Measurements from ENCODE around the gene FMN1.
"Not testable (repeated sequence)": the region's sequence is repeated elsewhere in the genome, so short reads cannot be mapped to it uniquely, and the experiment has no call there.

FMN1 gene

DNA sequence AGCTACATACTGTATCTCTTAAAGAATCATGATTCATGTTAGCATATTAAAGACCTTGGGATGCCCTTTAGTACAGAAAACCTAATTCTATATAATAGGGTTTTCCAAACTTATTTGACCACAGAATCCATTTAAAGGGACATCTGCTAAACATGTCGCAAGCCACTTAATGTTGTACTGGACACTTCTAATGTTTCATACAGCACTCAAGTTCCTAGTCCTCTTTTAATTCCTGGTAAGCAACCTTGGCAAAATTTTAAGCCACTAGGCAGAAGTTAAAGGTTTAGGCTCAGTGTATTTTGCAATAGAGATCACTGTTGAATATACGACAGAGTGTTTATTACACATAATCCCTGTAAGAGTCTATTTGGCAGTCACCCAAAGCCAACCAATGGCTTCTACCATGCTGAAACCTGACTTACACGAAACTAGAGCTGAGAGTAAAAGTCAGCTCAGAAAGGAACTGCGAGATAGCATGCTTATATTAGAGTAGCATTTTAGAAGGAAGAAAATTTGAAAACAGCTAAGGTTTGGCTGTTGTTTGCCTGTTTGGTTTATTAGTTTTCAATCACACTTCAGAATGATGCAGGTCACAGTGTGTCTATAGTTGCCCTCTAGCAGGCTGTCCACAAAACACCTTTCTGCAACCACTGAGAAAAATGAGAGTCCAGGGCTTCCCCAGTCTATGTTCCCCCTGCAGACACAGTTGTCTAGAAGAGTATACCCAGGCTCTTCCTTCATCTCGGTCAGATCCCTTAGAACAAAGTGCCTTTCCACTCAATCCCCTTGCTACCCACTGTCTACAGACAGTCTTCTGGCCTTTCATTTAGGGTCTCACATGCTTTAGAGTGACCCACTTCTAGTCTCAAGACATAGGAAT, 104.4 kb downstream of the FMN1 start:
- DNase-seq (ENCODE audit: low read depth) = peak; percentile 35

DNA sequence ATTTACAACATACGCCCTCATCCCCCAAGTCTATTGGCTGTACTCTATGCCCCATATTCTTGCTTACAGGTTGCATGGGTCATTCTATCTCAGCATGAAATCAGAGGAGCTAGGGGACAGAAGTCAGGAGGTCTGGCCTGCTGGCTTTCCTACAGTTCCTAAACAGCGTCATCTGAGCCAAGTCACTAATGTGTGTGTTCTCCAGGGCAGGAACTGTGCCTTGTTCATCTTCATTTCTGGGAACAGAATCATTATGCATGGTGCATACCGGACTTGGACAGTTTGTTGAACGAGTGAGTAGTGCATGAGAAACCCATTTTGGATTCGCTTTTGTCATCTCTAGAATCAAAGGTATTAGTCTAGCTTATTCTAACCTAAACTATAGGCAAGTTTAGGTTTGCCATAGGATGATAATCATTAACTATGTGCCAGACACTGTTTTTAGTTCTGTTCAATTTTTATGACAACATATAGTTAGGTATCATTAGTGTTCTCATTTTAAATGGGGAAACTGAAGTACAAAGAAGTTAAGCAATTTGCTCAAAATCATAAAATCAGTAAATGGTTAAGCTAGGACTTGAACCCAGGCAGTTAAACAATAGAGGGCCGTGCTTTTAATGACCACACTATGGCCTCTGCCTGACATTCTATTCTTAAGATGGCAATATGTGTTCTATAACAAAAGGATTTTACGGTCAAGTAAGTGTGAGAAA, 105.2 kb downstream of the FMN1 start:
- no peak for DNase-seq (ENCODE audit: low read depth)

DNA sequence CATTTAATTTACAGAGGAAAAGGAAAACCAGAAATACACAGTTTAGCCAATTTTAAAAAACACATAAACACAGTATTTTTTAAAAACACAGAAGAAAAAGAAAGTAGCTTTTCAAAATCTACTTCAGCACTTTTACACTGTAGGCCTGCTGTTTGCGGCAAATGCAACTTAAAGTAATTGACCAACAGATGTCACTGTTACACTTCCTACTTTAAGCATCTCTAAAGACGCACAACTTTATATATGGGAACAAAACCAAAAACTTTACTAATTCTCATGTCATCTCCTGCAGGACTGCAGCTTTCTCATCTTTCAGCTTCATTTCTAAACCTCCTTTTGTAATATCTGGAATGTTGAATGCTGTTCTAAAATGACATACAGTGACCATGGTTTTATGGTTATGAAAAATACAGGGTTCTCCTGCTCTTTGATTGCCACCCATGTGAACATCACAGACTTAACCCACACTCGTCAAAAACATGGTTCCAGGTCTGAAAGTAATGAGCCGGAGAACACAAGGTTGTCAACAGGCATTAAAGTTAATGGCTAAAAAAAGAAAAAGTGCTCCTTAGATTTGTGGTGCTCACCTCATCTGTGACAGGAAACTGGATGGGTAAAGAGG, 107.9 kb downstream of the FMN1 start:
- peak; percentile 34 for DNase-seq (ENCODE audit: low read depth)

DNA sequence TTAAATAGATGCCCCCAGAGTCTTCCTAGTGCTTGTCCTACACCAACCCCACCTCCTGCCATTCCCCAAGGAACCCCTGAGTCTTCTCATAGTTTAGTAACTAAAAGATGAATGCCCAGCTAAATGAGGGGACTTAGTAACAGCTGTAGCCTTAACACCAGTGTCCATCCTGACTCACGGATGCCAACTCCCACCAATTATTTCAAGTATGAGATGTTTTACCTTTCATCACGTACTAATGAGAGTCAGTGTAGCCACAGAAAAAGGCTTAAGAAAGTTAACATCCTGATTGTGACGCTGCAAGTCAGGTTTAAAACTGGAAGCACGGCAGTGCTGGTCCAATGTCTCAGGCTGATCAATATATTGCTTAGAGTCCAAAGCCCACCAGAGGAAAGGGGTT, 109.9 kb downstream of the FMN1 start:
- DNase-seq (ENCODE audit: low read depth) = no peak

DNA sequence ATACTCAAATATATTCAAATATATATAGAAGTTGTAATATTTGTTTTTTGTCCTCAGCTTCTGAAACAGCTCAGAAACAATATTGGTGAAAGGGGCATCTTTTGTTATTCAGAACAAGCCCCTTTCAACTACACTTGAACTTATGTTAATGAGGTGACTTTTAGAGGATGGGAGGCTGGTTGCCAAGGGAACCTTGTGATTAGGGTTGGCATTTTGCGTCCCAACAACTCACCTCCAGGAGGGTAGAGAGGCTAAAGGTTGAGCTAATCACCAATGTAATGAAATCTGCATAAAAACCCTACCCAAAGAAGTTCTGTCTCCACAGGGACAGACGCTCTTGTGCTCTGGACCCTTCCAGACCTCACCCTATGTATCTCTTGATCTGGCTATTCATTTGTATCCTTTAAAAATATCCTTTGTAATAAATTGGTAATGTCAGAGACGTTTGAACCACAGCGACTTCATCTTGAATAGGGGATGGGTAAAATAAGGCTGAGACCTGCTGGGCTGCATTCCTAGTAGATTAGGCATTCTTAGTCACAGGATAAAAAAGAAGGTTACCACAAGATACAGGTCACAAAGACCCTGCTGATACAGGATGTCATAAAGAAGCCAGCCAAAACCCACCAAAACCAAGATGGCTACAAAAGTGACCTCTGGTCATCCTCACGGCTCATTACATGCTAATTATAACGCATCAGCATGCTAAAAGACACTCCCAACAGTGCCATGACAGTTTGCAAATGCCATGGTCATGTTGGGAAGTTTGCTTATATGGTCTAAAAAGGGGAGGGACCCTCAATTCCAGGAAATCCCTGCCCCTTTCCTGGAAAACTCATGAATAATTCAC, 111.1 kb downstream of the FMN1 start:
- no peak for DNase-seq (ENCODE audit: low read depth)

DNA sequence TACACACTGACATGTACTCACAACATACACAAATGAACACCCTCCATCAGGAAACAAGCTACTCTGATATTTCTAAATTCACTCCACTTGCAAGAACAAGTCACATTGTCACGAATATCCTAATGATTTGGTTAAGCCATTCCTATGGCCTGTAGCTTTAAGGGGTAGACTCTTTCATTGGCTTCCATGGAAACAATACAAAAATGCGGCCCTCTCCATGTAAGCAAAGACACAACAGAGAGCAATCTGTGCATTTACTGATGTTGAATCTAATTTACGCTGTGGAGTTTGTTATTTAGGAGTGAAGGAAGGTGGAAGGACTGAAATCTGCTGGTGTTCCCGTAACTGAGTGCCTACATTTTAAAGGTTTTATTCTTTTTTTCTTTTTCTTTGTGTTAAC, 114.5 kb downstream of the FMN1 start:
- DNase-seq (ENCODE audit: low read depth) = no peak

DNA sequence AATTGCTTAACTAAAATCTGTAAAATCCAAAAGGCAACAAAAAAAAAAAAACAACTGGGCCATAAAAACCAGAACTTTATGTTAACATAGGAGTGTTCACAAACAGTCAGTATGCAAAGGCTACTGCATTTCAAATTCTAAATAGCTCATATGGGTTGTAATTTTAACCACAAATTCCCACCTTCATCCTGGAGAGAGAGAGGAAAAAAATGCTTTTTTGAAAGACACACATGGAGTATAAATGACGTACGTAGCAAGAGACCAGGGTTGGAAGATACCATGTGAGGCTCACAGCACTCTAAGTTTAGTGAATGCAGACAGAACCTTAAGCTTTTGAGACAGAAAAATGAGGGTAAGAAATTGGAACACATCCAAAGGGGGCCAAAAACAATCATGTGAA, 115.9 kb downstream of the FMN1 start:
- DNase-seq (ENCODE audit: low read depth) = no peak

DNA sequence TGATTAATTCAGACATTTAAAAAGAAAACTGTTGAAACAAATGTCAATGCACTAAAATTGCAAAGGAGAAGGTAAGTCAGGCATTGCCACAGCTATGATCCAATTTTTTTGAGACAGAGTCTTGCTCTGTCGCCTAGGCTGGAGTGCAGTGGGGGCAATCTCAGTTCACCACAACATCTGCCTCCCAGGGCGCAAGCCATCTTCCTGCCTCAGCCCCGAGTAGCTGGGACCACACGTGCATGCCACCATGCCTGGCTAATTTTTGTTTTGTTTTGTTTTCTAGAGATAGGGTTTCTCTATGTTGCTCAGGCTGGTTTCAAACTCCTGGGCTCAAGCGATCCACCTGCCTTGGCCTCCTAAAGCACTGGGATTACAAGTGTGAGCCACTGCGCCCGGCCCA, 117.6 kb downstream of the FMN1 start:
- DNase-seq (ENCODE audit: low read depth) = no peak

DNA sequence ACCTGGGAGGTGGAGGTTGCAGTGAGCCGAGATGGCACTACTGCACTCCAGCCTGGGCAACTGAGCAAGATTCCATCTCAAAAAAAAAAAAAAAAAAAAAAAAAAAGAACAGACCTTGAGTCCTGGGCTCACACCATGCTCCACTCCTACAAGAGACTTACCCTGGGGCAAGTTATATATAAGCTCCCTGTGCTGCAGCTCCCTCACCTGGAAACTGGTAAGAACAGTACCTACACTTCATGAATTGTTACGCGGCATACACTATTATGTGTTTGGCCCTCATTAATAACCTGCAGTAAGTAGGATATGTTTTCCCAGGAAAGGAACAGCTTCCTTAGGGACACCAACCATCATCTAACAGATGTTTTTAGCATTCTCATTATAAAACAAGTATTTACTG, 119.6 kb downstream of the FMN1 start:
- DNase-seq (ENCODE audit: low read depth) = no peak

DNA sequence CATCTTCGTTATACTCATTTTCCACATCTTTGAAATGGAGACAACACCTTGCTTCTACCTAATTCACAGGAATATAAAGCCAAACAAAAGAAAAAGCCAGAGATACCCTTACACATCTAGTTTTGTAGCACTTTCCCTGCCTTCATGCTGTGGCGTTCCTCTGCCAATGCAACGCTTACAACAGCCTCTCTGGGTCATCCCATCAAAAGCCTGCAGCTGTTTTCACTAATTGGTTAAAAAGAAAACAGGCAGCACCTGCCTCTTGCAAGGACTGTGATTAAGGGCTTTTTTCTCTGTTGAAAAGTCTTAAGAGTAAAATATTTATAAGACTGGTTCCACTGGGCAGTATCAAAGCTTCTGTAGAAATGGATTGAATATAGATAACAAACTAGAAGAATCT, 120.3 kb downstream of the FMN1 start:
- no peak for DNase-seq (ENCODE audit: low read depth)

DNA sequence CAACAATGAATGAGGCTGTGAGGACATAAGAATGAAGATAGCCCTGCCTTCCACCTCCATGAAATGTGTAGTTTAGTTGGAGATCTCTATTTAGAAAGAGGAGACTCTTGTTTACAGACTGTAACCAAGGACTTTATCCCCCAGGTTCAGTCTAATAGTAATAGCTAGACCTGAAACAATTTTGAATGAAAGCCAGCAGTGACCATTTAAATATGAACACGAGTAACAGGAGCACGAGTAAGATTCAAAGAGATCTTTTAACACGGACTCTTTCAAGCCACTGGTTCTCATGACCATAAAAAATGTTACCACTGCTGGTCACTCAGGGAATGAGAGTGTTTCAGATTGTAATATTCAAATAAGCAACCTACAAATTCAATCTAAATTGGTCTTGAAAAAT, 123.1 kb downstream of the FMN1 start:
- no peak for DNase-seq (ENCODE audit: low read depth)

DNA sequence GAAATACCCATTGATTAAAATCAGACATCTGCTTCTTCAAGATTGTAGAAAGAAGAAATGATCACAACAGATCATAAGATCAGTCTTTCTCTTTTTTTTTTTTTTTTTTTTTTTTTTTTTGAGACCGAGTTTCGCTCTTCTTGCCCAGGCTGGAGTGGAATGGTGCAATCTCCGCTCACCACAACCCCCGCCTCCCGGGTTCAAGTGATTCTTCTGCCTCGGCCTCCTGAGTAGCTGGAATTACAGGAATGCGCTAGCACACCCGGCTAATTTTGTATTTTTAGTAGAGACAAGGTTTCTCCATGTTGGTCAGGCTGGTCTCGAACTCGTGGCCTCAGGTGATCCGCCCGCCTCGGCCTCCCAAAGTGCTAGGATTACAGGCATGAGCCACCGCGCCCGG, 124.6 kb downstream of the FMN1 start:
- DNase-seq (ENCODE audit: low read depth) = not testable (repeated sequence)

DNA sequence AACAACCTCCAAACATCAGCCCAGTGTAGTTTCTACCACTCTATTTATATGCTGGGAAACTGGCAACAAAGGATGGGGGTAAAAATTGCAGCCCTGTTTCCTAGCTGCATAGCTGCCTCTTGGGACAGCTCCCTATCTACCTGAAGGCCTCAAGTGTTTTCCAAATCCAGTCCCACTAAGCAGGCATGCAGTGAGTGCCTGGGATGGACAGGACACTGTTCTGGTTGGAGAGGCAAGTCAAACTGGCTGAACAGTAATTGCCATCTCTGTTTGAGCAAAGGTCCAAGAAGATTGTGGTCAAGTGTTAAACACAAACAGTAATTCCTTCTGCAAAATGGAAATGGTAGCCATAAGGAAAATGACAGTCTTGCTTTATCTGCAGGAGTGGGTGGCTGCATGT, 125.4 kb downstream of the FMN1 start:
- DNase-seq (ENCODE audit: low read depth) = no peak

DNA sequence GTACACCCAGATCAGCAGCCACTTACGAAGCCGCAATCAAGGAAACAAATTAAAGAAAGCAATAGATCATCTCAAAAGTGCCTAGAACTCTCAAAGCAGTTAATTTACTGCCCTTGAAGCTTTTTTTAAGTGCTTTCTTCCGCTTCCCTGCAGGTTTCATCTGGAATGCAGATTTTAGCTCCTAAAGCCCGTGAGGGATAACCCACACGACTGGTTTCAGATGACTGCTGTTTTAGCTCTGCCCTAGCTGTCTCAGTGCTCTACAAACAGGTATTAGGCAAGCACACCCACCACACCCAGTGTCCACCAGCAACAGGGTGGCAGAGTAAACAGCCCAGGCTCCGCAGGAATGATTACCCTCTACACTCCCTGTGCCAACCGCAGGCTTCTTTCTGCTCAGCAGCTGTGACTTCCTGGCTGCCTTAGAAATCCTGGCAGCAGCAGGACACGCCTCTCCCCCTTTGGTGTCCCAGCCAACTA, 126.0 kb downstream of the FMN1 start:
- peak; percentile 15 for DNase-seq (ENCODE audit: low read depth)

DNA sequence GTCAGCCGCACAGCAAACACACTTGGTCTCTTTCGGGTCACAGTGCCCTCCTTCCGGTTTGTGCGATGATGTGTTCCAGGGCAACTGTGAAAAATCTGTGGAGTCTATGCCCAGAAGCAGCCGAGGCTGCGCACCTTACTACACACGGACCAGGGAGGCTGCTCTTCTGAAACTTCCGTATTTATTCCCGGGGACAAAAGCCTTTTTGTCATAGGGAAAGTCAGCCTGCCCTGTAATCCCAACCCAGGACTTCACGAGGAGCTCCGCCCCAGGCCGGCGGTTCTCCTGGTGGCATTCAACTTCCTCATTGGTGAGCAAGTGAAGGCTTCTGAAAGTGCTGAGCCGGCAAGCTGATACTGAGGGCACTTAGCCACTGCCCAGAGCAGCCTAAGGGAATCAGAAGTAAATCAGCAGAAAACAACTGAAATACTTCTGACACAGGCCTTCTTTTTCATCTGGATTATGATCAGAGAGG, 126.5 kb downstream of the FMN1 start:
- DNase-seq (ENCODE audit: low read depth) = peak; percentile 22

DNA sequence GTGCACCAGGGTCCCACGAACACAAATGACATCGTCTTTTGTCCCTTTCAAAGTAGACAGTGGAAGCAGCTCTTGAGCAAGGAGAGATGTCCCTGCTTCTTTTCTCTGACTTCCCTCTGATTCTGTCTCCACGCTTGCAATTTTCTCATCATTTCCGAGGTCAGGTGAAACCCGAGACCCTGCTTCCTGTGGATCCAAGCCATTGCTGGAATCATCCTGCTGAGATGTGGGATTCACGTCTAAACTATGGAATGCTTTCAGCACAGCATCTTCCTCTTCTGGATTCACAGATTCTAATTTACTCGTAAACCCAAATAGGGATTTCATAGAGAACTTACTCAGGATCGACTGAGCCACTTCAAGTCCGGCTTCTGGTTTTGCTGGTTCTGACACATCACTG, 127.1 kb downstream of the FMN1 start:
- DNase-seq (ENCODE audit: low read depth) = peak; percentile 39

DNA sequence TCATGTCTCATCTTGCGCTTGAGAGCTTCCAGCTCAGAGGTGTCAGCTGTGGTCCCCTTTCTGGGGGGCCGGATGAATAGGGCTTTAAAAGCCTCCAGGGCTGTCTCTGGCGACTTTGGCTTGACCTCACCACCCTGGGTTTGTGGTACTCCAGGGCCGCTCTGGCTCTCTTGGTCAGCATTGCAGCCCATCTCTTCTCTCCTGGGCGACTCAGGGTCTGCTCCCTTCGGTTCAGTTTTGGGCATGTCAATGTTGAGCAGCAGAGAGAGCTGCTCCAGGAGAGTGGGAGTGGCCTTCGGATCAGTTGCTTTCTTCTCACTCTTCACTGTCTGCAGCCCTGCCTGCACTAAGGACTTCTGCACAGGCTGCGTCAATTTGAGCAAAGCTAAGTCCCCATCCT, 127.9 kb downstream of the FMN1 start:
- DNase-seq (ENCODE audit: low read depth) = no peak

DNA sequence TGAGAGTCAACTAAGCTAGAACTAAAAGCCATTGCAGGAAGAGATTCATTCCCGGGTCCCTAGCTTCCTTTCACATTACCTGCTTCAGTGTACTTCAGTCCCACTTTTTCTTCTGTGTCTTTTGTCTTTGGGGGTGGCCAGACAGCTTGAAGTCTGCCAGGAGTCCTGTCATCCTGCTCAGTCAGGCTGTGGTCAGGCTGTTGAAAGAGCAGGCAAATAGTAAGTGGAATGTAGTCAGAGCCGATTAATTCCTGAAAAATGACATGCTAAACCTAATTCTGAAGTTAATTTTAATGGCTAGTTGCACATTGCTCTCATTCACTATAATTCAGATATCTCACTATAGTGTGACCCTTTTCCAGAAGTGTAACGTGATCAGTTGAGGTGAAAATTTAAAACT, 129.6 kb downstream of the FMN1 start:
- peak; percentile 28 for DNase-seq (ENCODE audit: low read depth)

DNA sequence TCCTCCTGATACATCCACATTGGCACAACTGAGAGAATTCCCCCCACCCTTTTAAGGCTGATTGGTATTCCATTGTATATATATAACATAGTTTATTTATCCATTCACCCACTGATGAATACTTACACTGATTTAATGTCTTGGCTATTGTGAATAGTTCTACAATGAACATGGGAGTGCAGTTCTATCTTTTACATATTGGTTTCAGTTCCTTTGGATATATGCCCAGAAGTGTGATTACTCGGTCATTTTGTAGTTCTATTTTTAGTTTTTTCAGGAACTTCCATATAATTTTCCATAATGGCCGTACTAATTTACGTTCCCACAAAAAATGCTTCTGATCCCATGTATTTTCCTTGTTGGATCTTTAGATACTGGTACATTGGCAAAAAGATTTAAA, 135.3 kb downstream of the FMN1 start:
- DNase-seq (ENCODE audit: low read depth) = no peak

DNA sequence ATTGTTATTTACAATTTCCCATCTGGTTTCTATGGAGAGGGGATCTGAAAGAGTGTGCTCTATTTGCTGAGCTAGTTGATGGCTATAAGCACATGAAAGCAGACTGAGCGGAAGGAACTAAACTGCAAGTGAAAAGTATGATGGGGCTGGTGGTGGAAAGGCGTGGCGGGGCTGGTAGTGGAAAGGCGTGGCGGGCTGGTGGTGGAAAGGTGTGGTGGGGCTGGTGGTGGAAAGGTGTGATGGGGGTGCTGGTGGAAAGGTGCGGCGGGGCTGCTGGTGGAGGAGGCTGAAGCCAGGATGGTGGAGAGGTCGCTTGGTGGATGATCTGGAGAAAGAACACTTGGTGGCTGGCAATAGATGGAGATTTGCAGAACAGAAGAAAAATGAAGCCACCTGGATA, 136.7 kb downstream of the FMN1 start:
- DNase-seq (ENCODE audit: low read depth) = no peak

DNA sequence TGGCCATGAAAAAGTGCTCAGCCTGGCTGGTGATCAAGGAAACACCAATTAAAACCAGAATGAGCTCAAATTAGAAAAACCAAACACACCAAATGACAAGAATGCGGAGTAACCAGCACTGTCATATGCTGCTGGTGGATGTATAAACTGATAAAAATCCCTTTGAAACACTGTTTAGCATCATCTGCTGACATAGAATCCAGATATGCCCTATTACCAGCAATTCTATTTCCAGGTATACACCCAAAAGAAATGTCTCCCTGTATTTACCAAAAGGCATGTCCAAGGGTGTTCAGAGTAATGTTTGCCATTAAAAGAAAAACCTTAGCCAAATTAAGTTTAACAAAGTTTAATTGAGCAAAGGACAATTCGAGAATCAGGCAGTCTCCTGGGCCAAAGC, 138.6 kb downstream of the FMN1 start:
- no peak for DNase-seq (ENCODE audit: low read depth)

DNA sequence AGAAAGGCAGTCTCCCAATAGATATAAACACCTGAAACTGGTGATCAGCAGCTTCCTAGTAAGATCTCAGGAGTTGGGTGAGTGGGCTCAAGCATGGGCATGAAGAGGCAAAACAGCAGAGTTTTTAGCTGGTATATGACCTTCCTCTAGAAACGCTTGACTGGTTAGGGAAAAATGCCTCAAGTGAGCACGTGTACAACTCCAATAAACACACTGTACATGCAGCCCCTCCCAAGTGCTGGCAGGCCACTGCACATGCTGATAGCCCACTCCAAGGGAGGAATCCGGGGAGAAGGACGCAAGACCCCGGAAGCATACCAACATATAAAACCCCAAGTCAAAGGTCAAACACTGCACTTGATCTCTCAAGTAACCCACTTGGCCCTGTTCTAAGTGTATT, 143.0 kb downstream of the FMN1 start:
- no peak for DNase-seq (ENCODE audit: low read depth)

All from GM04503 (cell line).